H1 (cell line): ENCODE data around the gene ATP2B3. TPM values are rescaled to one million over a fixed set of nuclear protein-coding genes. Genes with fewer than 3 reads are reported as not detected.

Experiments used
- BACH1 ChIP-seq: IDR thresholded peaks from 2 replicates; pipeline ENCODE4 v1.6.1; 2012; ENCODE audit warnings: low read length, improper control_type of control experiment
- CHD2 ChIP-seq: IDR thresholded peaks from 2 replicates; pipeline ENCODE4 v1.6.1; 2012; ENCODE audit warnings: low read length, improper control_type of control experiment
- JUND ChIP-seq: IDR thresholded peaks from 2 replicates; pipeline ENCODE4 v1.6.1; 2011; ENCODE audit warnings: mild to moderate bottlenecking, improper control_type of control experiment, low read length
- RAD21 ChIP-seq, 2 experiments: IDR thresholded peaks in 1 of 2; conservative IDR thresholded peaks in 1 of 2; 2 replicates each; pipeline ENCODE4 v1.6.1; 2011; ENCODE audit warnings: low read depth in 2 of 2, low read length in 2 of 2, improper control_type of control experiment in 1 of 2, inconsistent platforms in 1 of 2, mild to moderate bottlenecking in 1 of 2, moderate library complexity in 1 of 2
- SP1 ChIP-seq: IDR thresholded peaks from 2 replicates; pipeline ENCODE4 v1.6.1; 2011; ENCODE audit warnings: low read depth, low read length
- polyA plus RNA-seq, 7 experiments: library from polyadenylated mRNA; depleted of rRNA in 3 of 7; stranded (reverse) in 5 of 7; unstranded in 2 of 7; fragments of >200 nt in 5 of 7; fragments of 200-250 nt in 2 of 7; gene quantifications; 1 replicate in 5 of 7; 2 replicates in 1 of 7; 4 replicates in 1 of 7; pipeline versions ENCODE4 v1.2.1 to v1.2.3, GENCODE V29; 2011 to 2013; ENCODE audit warnings: missing spikeins in 2 of 7, mixed read lengths in 2 of 7
- total RNA-seq: library from RNA; stranded (reverse); fragmentation: NEBNext Ultra II Directional; extraction: Animal tissue kit (Norgen Biotek cat#: 25700); gene quantifications from 2 replicates; pipeline ENCODE4 v1.2.1, GENCODE V29; 2021

ATP2B3 gene
- total and polyA plus RNA-seq, 2 of the 8 experiments (the other 6 are each of a cell fraction or from before 2014, with no cell fraction given) = 0.14 to 0.19 TPM

- no peak for TF ChIP-seq SP1
- TF ChIP-seq CHD2 = no peak
- no peak for TF ChIP-seq BACH1
- no peak for TF ChIP-seq JUND
- TF ChIP-seq RAD21 (IDR thresholded peaks at IDR 0.05 in 1 of 2, conservative IDR thresholded peaks at IDR 0.05 in 1 of 2; ENCODE audit: low read depth in 2 of 2, low read length in 2 of 2) = no peak
These were observed 73.8 kb downstream of the ATP2B3 start (continued) for GRCh38 chrX:153590961-153591956.
